ENCODE data around the gene RPL10A.

- no peak for TF ChIP-seq FOXJ3 (CRISPR knock-in tag; IDR thresholded peaks at IDR 0.05)
- TF ChIP-seq CTCF (IDR thresholded peaks at IDR 0.05) = no peak
- TF ChIP-seq EP300 (IDR thresholded peaks at IDR 0.05; ENCODE audit: borderline replicate concordance in 1 of 2, low read depth in 1 of 2, low read length in 1 of 2) = no peak
- TF ChIP-seq EZH2phosphoT487 (IDR thresholded peaks at IDR 0.05; ENCODE audit: borderline replicate concordance, low read depth) = no peak
- no peak for TF ChIP-seq RCOR1 (IDR thresholded peaks at IDR 0.05; ENCODE audit: low read length)
- no peak for TF ChIP-seq POLR2AphosphoS5 (IDR thresholded peaks at IDR 0.05; ENCODE audit: low read depth, low read length)
- TF ChIP-seq RAD21 (IDR thresholded peaks at IDR 0.05; ENCODE audit: low read length) = no peak
- TF ChIP-seq, protein P1, sequence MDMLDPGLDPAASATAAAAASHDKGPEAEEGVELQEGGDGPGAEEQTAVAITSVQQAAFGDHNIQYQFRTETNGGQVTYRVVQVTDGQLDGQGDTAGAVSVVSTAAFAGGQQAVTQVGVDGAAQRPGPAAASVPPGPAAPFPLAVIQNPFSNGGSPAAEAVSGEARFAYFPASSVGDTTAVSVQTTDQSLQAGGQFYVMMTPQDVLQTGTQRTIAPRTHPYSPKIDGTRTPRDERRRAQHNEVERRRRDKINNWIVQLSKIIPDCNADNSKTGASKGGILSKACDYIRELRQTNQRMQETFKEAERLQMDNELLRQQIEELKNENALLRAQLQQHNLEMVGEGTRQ (IDR thresholded peaks at IDR 0.05; ENCODE audit: borderline replicate concordance, low read depth, low read length) = no peak
- no peak for TF ChIP-seq RFX5 (IDR thresholded peaks at IDR 0.05; ENCODE audit: low read length)
- TF ChIP-seq ELF1 (IDR thresholded peaks at IDR 0.05) = no peak
These were observed 35.9 kb upstream of the RPL10A start for GRCh38 chr6:35432291-35432690.

All from SK-N-SH (cell line).